ENCODE data around the gene GPR146.

The GPR146 gene

DNA sequence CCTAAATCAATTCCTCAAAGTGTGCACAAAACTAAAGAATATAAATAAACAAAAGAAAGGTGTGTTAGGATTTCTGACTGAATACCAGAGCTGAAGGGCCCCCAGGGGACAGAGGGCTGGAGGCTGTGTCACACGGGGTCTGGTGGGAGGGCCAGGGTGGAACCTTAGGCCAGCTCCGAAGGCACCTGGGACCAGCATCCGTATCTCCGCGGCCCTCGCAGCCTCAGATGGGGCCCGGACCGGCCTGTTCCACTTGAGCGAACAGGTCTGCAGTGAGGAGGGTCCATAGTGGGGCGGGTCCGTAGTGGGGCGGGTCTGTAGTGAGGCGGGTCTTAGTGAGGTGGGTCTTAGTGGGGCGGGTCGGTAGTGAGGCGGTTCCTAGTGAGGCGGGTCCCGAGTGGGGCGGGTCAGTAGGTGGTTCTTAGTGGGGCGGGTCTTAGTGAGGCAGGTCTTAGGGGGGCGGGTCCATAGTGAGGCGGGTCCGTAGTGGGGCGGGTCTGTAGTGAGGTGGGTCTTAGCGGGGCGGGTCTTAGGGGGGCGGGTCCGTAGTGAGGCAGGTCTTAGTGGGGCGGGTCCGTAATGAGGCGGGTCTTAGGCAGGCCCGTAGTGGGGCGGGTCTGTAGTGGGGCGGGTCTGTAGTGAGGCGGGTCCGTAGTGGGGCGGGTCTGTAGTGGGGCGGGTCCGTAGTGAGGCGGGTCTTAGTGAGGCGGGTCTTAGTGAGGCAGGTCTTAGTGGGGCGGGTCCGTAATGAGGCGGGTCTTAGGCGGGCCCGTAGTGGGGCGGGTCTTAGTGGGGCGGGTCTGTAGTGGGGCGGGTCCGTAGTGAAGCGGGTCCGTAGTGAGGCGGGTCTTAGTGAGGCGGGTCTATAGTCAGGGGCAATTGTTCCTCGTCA is 15.1 kb downstream of the GPR146 start:
- no peaks in the 10 kb centered on the region for H3F3A ChIP-seq (ENCODE audit: insufficient read depth, low read length)
- no peaks in the 10 kb centered on the region for H3K79me2 ChIP-seq (ENCODE audit: insufficient read depth, low read length)
- H3K27me3 ChIP-seq (ENCODE audit: insufficient read depth, low read length), result no peaks in the 10 kb centered on the region
- H4K20me1 ChIP-seq (ENCODE audit: insufficient read depth, low read length), result no peaks in the 10 kb centered on the region
- no peak overlapping the region for H3K9ac ChIP-seq (ENCODE audit: low read length)
- H3K27ac ChIP-seq (ENCODE audit: low read depth, low read length, poor library complexity, severe bottlenecking), result peak overlapping the region; percentile 2
- no peak overlapping the region for H3K4me3 ChIP-seq (ENCODE audit: low read depth, low read length, poor library complexity, severe bottlenecking)
- no peaks in the 10 kb centered on the region for H3K36me3 ChIP-seq (ENCODE audit: insufficient read depth, low read length)
- no peaks in the 10 kb centered on the region for H3K9me3 ChIP-seq (ENCODE audit: low read length)
- H3K4me1 ChIP-seq (ENCODE audit: insufficient read depth, low read length, severe bottlenecking), result peaks cover 23% of the 10 kb centered on the region
- H3K9me2 ChIP-seq (ENCODE audit: low read depth, low read length), result no peaks in the 10 kb centered on the region
- no peak overlapping the region for H2AFZ ChIP-seq (ENCODE audit: low read length)
- peak overlapping the region; percentile 47; the same call in 1 of the 2 replicates for H3K4me2 ChIP-seq (ENCODE audit: low read length)
- TF ChIP-seq, protein P1, sequence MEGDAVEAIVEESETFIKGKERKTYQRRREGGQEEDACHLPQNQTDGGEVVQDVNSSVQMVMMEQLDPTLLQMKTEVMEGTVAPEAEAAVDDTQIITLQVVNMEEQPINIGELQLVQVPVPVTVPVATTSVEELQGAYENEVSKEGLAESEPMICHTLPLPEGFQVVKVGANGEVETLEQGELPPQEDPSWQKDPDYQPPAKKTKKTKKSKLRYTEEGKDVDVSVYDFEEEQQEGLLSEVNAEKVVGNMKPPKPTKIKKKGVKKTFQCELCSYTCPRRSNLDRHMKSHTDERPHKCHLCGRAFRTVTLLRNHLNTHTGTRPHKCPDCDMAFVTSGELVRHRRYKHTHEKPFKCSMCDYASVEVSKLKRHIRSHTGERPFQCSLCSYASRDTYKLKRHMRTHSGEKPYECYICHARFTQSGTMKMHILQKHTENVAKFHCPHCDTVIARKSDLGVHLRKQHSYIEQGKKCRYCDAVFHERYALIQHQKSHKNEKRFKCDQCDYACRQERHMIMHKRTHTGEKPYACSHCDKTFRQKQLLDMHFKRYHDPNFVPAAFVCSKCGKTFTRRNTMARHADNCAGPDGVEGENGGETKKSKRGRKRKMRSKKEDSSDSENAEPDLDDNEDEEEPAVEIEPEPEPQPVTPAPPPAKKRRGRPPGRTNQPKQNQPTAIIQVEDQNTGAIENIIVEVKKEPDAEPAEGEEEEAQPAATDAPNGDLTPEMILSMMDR (IDR thresholded peaks at IDR 0.05; ENCODE audit: low read length), result no peak
- TF ChIP-seq EZH2 (IDR thresholded peaks at IDR 0.05; ENCODE audit: borderline replicate concordance, low read length), result no peak

DNA sequence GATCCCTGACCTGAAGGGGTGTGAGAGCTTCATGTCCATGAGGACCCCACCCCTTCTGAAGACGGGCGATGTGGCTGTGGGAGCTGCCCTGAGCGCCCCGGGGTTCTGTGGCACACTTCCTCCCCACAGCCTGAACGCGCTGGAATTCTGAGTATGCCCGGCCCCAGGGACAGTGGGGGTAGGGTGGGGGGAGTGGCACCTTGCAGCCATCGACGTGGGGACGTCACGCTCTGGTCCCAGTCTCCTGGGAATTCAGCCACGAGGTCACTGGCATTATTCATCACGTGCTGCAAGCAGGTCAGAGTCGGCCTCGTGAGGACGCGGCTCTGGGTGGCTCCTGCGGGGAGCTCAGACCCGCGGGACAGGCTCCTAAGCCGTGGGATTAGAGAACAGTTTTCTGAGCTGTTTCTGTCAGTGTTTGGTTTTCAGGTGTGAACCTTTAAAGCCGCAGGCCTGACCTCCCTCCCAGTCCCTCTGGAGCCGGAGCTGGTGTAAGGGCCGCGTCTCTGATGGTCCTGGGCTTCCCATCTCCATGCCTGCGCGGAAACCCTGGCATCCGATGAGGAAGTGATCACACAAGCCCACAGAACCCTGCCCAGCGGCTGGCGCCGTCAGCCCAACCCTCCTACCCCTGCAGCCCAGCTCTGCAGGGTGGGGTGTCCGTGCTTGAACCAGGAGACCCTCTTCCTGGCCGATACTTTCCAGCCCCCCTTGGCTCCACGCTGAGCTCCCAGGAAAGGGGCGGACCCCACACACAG is 16.1 kb downstream of the GPR146 start:
- Histone ChIP-seq H3K36me3 (ENCODE audit: insufficient read depth, low read length) (no peaks in the 10 kb centered on the region), H3K27ac (ENCODE audit: low read depth, low read length, poor library complexity, severe bottlenecking) (no peak overlapping the region), H3K9me3 (ENCODE audit: low read length) (no peaks in the 10 kb centered on the region), H3F3A (ENCODE audit: insufficient read depth, low read length) (no peaks in the 10 kb centered on the region), H4K20me1 (ENCODE audit: insufficient read depth, low read length) (no peaks in the 10 kb centered on the region), H3K4me1 (ENCODE audit: insufficient read depth, low read length, severe bottlenecking) (peaks cover 29% of the 10 kb centered on the region), H2AFZ (ENCODE audit: low read length) (no peak overlapping the region), H3K27me3 (ENCODE audit: insufficient read depth, low read length) (no peaks in the 10 kb centered on the region), H3K9me2 (ENCODE audit: low read depth, low read length) (no peaks in the 10 kb centered on the region), H3K4me3 (ENCODE audit: low read depth, low read length, poor library complexity, severe bottlenecking) (peak overlapping the region; percentile 32), H3K9ac (ENCODE audit: low read length) (no peak overlapping the region), H3K79me2 (ENCODE audit: insufficient read depth, low read length) (no peaks in the 10 kb centered on the region), H3K4me2 (ENCODE audit: low read length) (peak overlapping the region; percentile 47)
- TF ChIP-seq EZH2 (IDR thresholded peaks at IDR 0.05; ENCODE audit: borderline replicate concordance, low read length), result no peak
- TF ChIP-seq, protein P1 (IDR thresholded peaks at IDR 0.05; ENCODE audit: low read length), result no peak

DNA sequence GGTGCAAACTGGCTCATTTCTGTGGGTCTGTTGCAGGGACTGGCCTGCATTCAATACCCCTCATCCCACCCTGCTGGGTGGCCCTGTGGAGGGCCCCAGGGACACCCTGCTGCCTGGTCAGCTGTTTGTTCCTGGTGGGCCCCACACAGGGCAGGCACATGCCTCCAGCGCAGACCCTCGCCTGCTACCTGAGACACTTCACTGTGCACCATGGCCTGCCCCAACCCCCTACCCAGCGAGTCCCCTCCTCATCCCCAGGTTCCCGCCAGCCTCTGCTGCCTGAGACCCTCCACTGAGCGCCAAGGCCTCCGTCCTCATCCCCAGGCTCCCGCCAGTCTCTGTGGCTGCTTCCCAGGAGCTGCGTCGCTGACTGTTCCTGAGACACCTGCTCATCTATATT is 16.8 kb downstream of the GPR146 start:
- no peak overlapping the region for H3K27ac ChIP-seq (ENCODE audit: low read depth, low read length, poor library complexity, severe bottlenecking)
- no peak overlapping the region for H2AFZ ChIP-seq (ENCODE audit: low read length)
- H3K79me2 ChIP-seq (ENCODE audit: insufficient read depth, low read length), result no peaks in the 10 kb centered on the region
- peaks cover 31% of the 10 kb centered on the region for H3K4me1 ChIP-seq (ENCODE audit: insufficient read depth, low read length, severe bottlenecking)
- no peaks in the 10 kb centered on the region for H3K36me3 ChIP-seq (ENCODE audit: insufficient read depth, low read length)
- no peaks in the 10 kb centered on the region for H3K9me3 ChIP-seq (ENCODE audit: low read length)
- H4K20me1 ChIP-seq (ENCODE audit: insufficient read depth, low read length), result no peaks in the 10 kb centered on the region
- H3F3A ChIP-seq (ENCODE audit: insufficient read depth, low read length), result no peaks in the 10 kb centered on the region
- H3K4me2 ChIP-seq (ENCODE audit: low read length), result no peak overlapping the region
- no peak overlapping the region for H3K9ac ChIP-seq (ENCODE audit: low read length)
- TF ChIP-seq, protein P1 (IDR thresholded peaks at IDR 0.05; ENCODE audit: low read length), result no peak
- TF ChIP-seq EZH2 (IDR thresholded peaks at IDR 0.05; ENCODE audit: borderline replicate concordance, low read length), result no peak
- H3K4me3 ChIP-seq (ENCODE audit: low read depth, low read length, poor library complexity, severe bottlenecking), result no peak overlapping the region
- H3K9me2 ChIP-seq (ENCODE audit: low read depth, low read length), result no peaks in the 10 kb centered on the region
- H3K27me3 ChIP-seq (ENCODE audit: insufficient read depth, low read length), result no peaks in the 10 kb centered on the region
